ENCODE data around the gene ARMC10. TPM values are rescaled to one million over a fixed set of nuclear protein-coding genes. Genes with fewer than 3 reads are reported as not detected.

Gene ARMC10
- total RNA-seq, result 25.2 and 27.2 TPM in 2 replicates

DNA sequence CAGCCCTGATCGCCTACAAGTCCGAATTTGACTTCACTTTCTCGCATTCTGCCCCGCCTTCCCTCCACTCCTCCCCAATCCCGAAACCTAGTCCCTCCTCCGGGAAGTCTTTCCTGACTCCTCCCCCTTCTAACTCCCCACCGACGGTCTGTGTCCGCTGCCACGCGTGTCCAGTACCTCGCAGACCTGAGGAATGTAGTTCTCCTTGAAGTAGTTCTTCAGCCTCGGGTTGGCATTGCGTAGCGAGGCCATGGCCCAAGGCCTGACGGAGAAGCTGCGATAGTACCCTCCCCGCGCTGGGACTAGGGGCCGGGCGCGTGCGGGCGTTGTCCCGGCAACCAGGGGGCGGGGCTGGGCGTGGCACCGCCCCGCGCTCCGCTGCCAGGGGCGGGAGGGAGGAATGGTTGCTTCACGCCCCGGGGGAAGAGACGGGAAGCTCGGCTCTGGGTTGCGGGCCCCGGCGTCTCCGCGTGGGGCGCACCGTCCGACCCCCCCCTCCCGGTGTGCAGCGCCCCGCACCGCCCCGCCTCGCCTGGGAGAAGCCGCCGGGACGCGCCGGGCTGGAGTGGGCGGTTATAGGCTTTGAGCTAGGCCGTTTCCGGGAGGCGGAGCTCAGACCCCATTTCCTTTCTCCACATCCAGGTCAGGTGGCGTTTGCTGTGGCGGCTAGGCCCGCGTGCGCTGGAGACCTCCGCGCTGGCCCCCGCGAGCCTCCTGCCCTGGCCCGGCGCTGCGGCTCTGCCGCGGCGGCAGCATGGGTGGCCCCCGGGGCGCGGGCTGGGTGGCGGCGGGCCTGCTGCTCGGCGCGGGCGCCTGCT is at the start of gene ARMC10, which contains the start of gene FBXL13:
ARMC10 (plus strand) TSS at position 622 of the 818 bp plus-strand sequence; CDS start at position 755, 133 bp downstream.
FBXL13 (minus strand) TSS at position 278 of the 818 bp plus-strand sequence.

Other genes starting within 250 kb of the ARMC10 start
- gene LRRC17, start 162.1 kb upstream of the ARMC10 start, total RNA-seq, result 2.1 and 3.3 TPM in 2 replicates
- gene FBXL13, start 344 bp upstream of the ARMC10 start, total RNA-seq, result 0.87 and 1.7 TPM in 2 replicates
- 3.1 and 4.4 TPM in 2 replicates for gene NAPEPLD, start 74.0 kb downstream of the ARMC10 start, total RNA-seq
- 38.3 and 41.2 TPM in 2 replicates for gene PMPCB, start 222.3 kb downstream of the ARMC10 start, total RNA-seq